Mammary epithelial cell (primary cell): ENCODE data around the gene PNLIP.

Experiments
- CTCF ChIP-seq, 2 donors: IDR thresholded peaks in 1 of 2; conservative IDR thresholded peaks in 1 of 2; 2 replicates each; pipeline ENCODE4 v1.5.1; 2011 to 2012; ENCODE audit warnings: inconsistent platforms in 2 of 2, low read length in 2 of 2, mild to moderate bottlenecking in 2 of 2, control low read depth in 1 of 2, low read depth in 1 of 2; ENCODE audit not compliant: insufficient read depth in 1 of 2; ENCODE audit errors: extremely low read depth in 1 of 2
- EZH2 ChIP-seq: IDR thresholded peaks from 2 replicates; pipeline ENCODE4 v1.6.1; 2012; ENCODE audit warnings: low read length, inconsistent platforms, borderline replicate concordance

- TF ChIP-seq CTCF (conservative IDR thresholded peaks at IDR 0.05 in 1 of 2, IDR thresholded peaks at IDR 0.05 in 1 of 2; ENCODE audit: extremely low read depth in 1 of 2, insufficient read depth in 1 of 2, low read depth in 1 of 2, low read length in 2 of 2) (no peak), EZH2 (no peak)
Observed at GRCh38 chr10:116522803-116523381, 22.8 kb upstream of the PNLIP start.
